Naive thymus-derived CD4-positive, alpha-beta T cell (primary cell): Measurements from ENCODE around the gene KRTDAP. TPM values are rescaled to one million over a fixed set of nuclear protein-coding genes. Genes with fewer than 3 reads are reported as not detected.
A peak's percentile ranks its signal among the peaks of the same experiment; 100 is the strongest.

Experiments
- ATAC-seq: fragments of 150-1000 bp; cut with Tn5 transposase; 2 replicates; pipeline ENCODE4 v1.10.0; 2021; ENCODE audit warnings: mild to moderate bottlenecking, moderate library complexity
- CTCF ChIA-PET: fragments of 350-600 bp; sonication (Branson Sonifier 250); formaldehyde crosslinking; loops from one replicate; lab custom pipeline; 2021; ENCODE audit warnings: antibody characterized with exemption; lab: Charles Lee
- POLR2A ChIA-PET: fragments of 350-600 bp; sonication (Branson Sonifier 250); formaldehyde crosslinking; loops from one replicate; lab custom pipeline; 2021; ENCODE audit warnings: antibody characterized with exemption, inconsistent platforms; lab: Charles Lee
- DNase-seq, 9 donors: peaks; one replicate each; pipeline versions ENCODE4 v3.0.0 to v3.0.0-alpha.2; 2020 to 2022; ENCODE audit warnings: mixed read lengths in 1 of 9
- H3K27ac ChIP-seq: one replicate; pipeline ENCODE4 v1.7.0; 2013; ENCODE audit warnings: mild to moderate bottlenecking, low read depth, low read length, moderate library complexity
- H3K27me3 ChIP-seq, 2 donors: one replicate each; pipeline ENCODE4 v1.7.0; 2013; ENCODE audit warnings: low read length in 2 of 2, mild to moderate bottlenecking in 2 of 2, moderate library complexity in 2 of 2; ENCODE audit not compliant: control insufficient read depth in 2 of 2, insufficient read depth in 2 of 2
- H3K36me3 ChIP-seq, 3 experiments: 1 replicate in 2 of 3; 2 replicates in 1 of 3; pipeline ENCODE4 v1.7.0; 2013; ENCODE audit warnings: low read length in 3 of 3, mild to moderate bottlenecking in 3 of 3, moderate library complexity in 1 of 3; ENCODE audit not compliant: insufficient read depth in 3 of 3, control insufficient read depth in 2 of 3
- H3K4me1 ChIP-seq, 2 donors: one replicate each; pipeline ENCODE4 v1.7.0; 2013; ENCODE audit warnings: low read length in 2 of 2, mild to moderate bottlenecking in 2 of 2, moderate library complexity in 1 of 2; ENCODE audit not compliant: control insufficient read depth in 2 of 2, insufficient read depth in 2 of 2
- H3K4me3 ChIP-seq: 2 replicates; pipeline ENCODE4 v1.7.0; 2013; ENCODE audit warnings: mild to moderate bottlenecking, low read length
- H3K9me3 ChIP-seq, 3 experiments: 1 replicate in 2 of 3; 2 replicates in 1 of 3; pipeline ENCODE4 v1.7.0; 2013; ENCODE audit warnings: low read length in 3 of 3; ENCODE audit not compliant: control insufficient read depth in 2 of 3
- H3K27ac Mint-ChIP-seq, 9 donors: one replicate each; pipeline ENCODE4 v1.8.0; 2020 to 2022; ENCODE audit warnings: mixed read lengths in 9 of 9, mild to moderate bottlenecking in 8 of 9, moderate library complexity in 5 of 9, inconsistent platforms in 2 of 9
- H3K27me3 Mint-ChIP-seq, 5 donors: one replicate each; pipeline ENCODE4 v1.8.0; 2021 to 2022; ENCODE audit warnings: mixed read lengths in 5 of 5, mild to moderate bottlenecking in 1 of 5
- H3K36me3 Mint-ChIP-seq, 5 donors: one replicate each; pipeline ENCODE4 v1.8.0; 2020 to 2022; ENCODE audit warnings: mixed read lengths in 5 of 5, mild to moderate bottlenecking in 3 of 5, inconsistent platforms in 1 of 5
- H3K4me1 Mint-ChIP-seq, 7 donors: one replicate each; pipeline ENCODE4 v1.8.0; 2020 to 2022; ENCODE audit warnings: mixed read lengths in 7 of 7, mild to moderate bottlenecking in 3 of 7, inconsistent platforms in 1 of 7
- H3K4me3 Mint-ChIP-seq, 10 donors: one replicate each; pipeline ENCODE4 v1.8.0; 2020 to 2022; ENCODE audit warnings: mild to moderate bottlenecking in 10 of 10, mixed read lengths in 10 of 10, moderate library complexity in 6 of 10, inconsistent platforms in 2 of 10
- H3K9me3 Mint-ChIP-seq, 11 donors: one replicate each; pipeline ENCODE4 v1.8.0; 2020 to 2022; ENCODE audit warnings: mixed read lengths in 11 of 11, mild to moderate bottlenecking in 4 of 11, inconsistent platforms in 1 of 11, moderate library complexity in 1 of 11
- intact Hi-C, 2 donors: fragments of 100-400 bp; cut with micrococcal nuclease; formaldehyde crosslinking; loops; one replicate each; pipeline ENCODE4 v1.15.1; 2023
- polyA plus RNA-seq, 2 donors: library from polyadenylated mRNA; unstranded; fragments of 300-500 nt; fragmentation: Illumina TruSeq; gene quantifications; one replicate each; pipeline ENCODE4 v1.2.3, GENCODE V29; 2021
- total RNA-seq, 6 experiments: library from RNA in 5 of 6; stranded (reverse) in 5 of 6; gene quantifications; 1 replicate in 5 of 6; 2 replicates in 1 of 6; pipeline ENCODE4 v1.2.3 and lab custom pipeline; 2021 to 2026

The KRTDAP gene
- total and polyA plus RNA-seq, 7 experiments from 2014 or later = not detected

DNA sequence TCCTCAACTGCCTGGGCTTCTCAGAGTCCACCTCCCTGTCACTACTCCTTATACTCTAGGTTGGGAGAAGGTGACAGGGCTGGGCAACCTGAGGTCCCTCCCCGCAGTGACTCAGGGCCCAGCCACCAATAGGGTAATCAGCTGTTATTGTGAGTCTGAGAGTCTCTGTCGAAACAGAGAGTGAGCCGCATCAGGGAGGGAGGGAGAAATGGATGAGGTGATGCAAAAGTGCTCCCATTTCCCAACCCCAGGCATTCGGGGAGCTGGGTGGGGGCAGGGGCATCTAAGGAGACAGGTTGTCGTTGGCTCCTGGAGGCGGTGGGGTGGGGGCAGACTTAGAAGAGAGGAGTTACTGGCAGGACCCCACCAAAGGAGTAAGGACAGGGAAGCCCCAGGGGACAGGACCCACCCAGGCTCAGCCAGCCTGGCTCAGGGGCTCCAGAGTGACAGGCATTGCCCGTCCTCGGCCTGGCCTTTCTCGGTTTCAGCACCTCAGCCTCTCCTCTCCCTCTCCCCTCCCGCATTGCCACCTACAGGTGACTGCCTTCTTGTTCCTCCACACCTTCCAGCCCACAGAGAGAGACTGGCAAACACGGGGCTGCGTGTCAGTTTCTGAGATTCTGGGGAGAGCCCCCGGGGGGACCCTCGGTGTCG lies 23.5 kb upstream of the KRTDAP start, which contains the start of gene DMKN:
Gene DMKN, minus strand, starts transcription at position 22 of the 654 bp plus-strand sequence. CDS start 174 bp downstream, outside the sequence.
- no peak for ATAC-seq
- Histone ChIP-seq H3K27ac (no peak within 1 kb of the TSS), H3K9me3 (no peaks in the 10 kb centered on the region), H3K36me3 (no peaks in the 10 kb centered on the region), H3K27me3 (peaks cover 0 to 4% of the 10 kb centered on the region in 2 donors), H3K4me1 (peaks cover 12 to 17% of the 10 kb centered on the region in 2 donors), H3K4me3 (no peak within 1 kb of the TSS)
- H3K36me3 Mint-ChIP-seq = no peaks in the 10 kb centered on the region
- H3K9me3 Mint-ChIP-seq = no peaks in the 10 kb centered on the region
- no peak within 1 kb of the TSS for H3K27ac Mint-ChIP-seq
- intact Hi-C loops = no loop called here
- CTCF ChIA-PET = no interaction called here
- POLR2A ChIA-PET = no interaction called here
- peaks cover 9 to 18% (median 14%) of the 10 kb centered on the region in 7 donors for H3K4me1 Mint-ChIP-seq
- no peak for DNase-seq
- H3K27me3 Mint-ChIP-seq = peaks cover 0 to 52% (median 22%) of the 10 kb centered on the region in 5 donors
- no peak within 1 kb of the TSS for H3K4me3 Mint-ChIP-seq

- no peaks in the 10 kb centered on the region for H3K9me3 Mint-ChIP-seq
- no peak overlapping the region for H3K4me3 Mint-ChIP-seq
- DNase-seq (no peak), ATAC-seq (no peak)
- H3K27ac Mint-ChIP-seq = no peak overlapping the region
- POLR2A ChIA-PET = no interaction called here
- peaks cover 9 to 21% (median 15%) of the 10 kb centered on the region in 7 donors for H3K4me1 Mint-ChIP-seq
- H3K9me3 ChIP-seq = no peaks in the 10 kb centered on the region
- peaks cover 12 to 17% of the 10 kb centered on the region in 2 donors for H3K4me1 ChIP-seq
- peaks cover 0 to 4% of the 10 kb centered on the region in 2 donors for H3K27me3 ChIP-seq
- H3K36me3 ChIP-seq = no peaks in the 10 kb centered on the region
- H3K27ac ChIP-seq = no peak overlapping the region
- no peaks in the 10 kb centered on the region for H3K36me3 Mint-ChIP-seq
- CTCF ChIA-PET = no interaction called here
- H3K27me3 Mint-ChIP-seq = peaks cover 0 to 56% (median 22%) of the 10 kb centered on the region in 5 donors
- no peak overlapping the region for H3K4me3 ChIP-seq
- intact Hi-C loops = no loop called here
These were observed 22.8 kb upstream of the KRTDAP start for GRCh38 chr19:35512831-35513627.

- peaks cover 9 to 21% (median 15%) of the 10 kb centered on the region in 7 donors for H3K4me1 Mint-ChIP-seq
- H3K27ac ChIP-seq = no peak overlapping the region
- no peaks in the 10 kb centered on the region for H3K9me3 Mint-ChIP-seq
- H3K27me3 ChIP-seq = peaks cover 0 to 4% of the 10 kb centered on the region in 2 donors
- ATAC-seq (no peak), DNase-seq (no peak)
- H3K4me3 ChIP-seq = no peak overlapping the region
- CTCF ChIA-PET = interaction anchor here (0.5 to 2.0 kb wide), 5 partner anchors 9 to 191 kb away, joined by 4 to 7 read pairs (median 6); no protein-coding TSS in a partner anchor
- H3K4me1 ChIP-seq = peaks cover 12 to 17% of the 10 kb centered on the region in 2 donors
- no peak overlapping the region for H3K27ac Mint-ChIP-seq
- no peaks in the 10 kb centered on the region for H3K36me3 ChIP-seq
- H3K27me3 Mint-ChIP-seq = peaks cover 0 to 64% (median 14%) of the 10 kb centered on the region in 5 donors
- no peaks in the 10 kb centered on the region for H3K36me3 Mint-ChIP-seq
- POLR2A ChIA-PET = no interaction called here
- intact Hi-C loops = no loop called here
- no peaks in the 10 kb centered on the region for H3K9me3 ChIP-seq
- H3K4me3 Mint-ChIP-seq = peak overlapping the region in 1 of 10 donors; percentile 25
These were observed 21.1 kb upstream of the KRTDAP start for GRCh38 chr19:35511337-35511736.

DNA sequence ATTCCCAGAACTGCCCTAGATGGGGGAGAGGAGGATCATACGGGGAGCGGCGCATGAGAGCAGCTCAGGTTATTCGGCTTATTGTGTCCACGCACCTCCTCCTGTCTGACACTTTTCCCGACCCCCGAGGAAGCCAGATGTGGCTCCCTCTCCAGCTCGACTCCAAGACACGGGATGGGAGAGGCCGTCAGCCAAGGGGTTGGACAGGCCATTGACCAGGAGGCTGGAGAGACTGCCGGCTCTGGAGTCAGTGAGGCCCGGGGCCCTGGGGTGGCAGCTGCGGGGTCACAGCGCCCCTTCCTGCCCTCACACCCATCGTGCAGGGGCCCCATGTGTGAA lies 20.3 kb upstream of the KRTDAP start:
- ATAC-seq = no peak
- intact Hi-C loops = loop anchor here (1.0 kb wide), 2 partner anchors 82 to 207 kb away; no protein-coding TSS in a partner anchor
- Histone ChIP-seq H3K4me3 (peak overlapping the region; percentile 53), H3K27me3 (peaks cover 0 to 4% of the 10 kb centered on the region in 2 donors), H3K4me1 (peaks cover 12 to 17% of the 10 kb centered on the region in 2 donors), H3K9me3 (no peaks in the 10 kb centered on the region), H3K36me3 (no peaks in the 10 kb centered on the region), H3K27ac (no peak overlapping the region)
- no peak for DNase-seq
- H3K27ac Mint-ChIP-seq = no peak overlapping the region
- no peaks in the 10 kb centered on the region for H3K36me3 Mint-ChIP-seq
- peaks cover 0 to 65% (median 14%) of the 10 kb centered on the region in 5 donors for H3K27me3 Mint-ChIP-seq
- no peaks in the 10 kb centered on the region for H3K9me3 Mint-ChIP-seq
- POLR2A ChIA-PET = interaction anchor here (0.6 kb wide), 1 partner anchor 140 kb away, joined by 5 read pairs; no protein-coding TSS in a partner anchor
- H3K4me3 Mint-ChIP-seq = peak overlapping the region in 8 of 10 donors; percentile 28 to 84 (median 76)
- H3K4me1 Mint-ChIP-seq = peaks cover 9 to 21% (median 14%) of the 10 kb centered on the region in 7 donors
- CTCF ChIA-PET = interaction anchor here (0.5 to 2.0 kb wide), 8 partner anchors 10 to 308 kb away, joined by 3 to 7 read pairs (median 4); no protein-coding TSS in a partner anchor

DNA sequence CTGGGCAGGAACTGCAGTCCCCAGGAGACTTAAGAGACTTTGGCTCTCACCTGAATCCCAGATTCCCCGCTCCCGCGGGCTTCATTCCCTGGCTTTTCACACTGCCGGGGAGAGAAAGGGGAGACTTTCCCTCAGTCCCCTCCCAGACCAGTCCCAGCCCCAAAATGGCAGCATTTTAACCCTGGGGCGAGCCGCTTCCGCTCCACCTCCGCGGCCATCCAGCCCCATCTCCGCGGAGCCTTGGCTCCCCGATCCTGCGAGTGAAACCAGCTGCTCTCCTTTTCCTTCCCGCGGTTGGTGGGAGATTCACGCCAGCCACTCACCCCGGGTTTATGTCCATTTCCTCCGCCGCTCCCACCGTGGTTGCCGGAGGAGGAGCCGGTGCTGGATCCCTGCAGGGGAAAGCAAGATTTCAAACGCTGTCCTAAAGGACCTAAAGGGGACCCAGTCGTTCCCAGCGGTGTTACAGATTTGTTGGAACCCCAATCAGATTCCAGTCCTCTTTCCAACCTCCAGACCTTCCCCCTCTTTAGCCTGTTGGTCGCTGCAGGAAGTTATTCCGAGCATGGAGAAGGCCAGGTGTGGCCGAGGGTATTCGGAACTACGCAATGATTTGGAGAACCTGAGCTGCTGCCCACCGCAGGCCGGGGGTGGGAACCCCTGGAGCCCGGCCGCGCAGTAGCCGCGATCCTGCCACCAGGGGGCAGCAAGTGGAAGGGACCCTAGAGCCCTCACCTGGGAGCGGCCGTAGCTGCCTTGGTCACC lies 19.8 kb upstream of the KRTDAP start:
- peak overlapping the region in 3 of 9 donors; percentile 20 to 61 (median 46) for H3K27ac Mint-ChIP-seq
- no peaks in the 10 kb centered on the region for H3K9me3 Mint-ChIP-seq
- Histone ChIP-seq H3K36me3 (no peaks in the 10 kb centered on the region), H3K27me3 (peaks cover 0 to 4% of the 10 kb centered on the region in 2 donors), H3K9me3 (no peaks in the 10 kb centered on the region), H3K4me1 (peaks cover 12 to 17% of the 10 kb centered on the region in 2 donors), H3K4me3 (peak overlapping the region; percentile 53), H3K27ac (no peak overlapping the region)
- peak; percentile 83 for ATAC-seq
- DNase-seq = peak; percentile 34 to 80 (median 58)
- H3K4me1 Mint-ChIP-seq = peaks cover 9 to 21% (median 14%) of the 10 kb centered on the region in 7 donors
- H3K27me3 Mint-ChIP-seq = peaks cover 0 to 70% (median 14%) of the 10 kb centered on the region in 5 donors
- CTCF ChIA-PET = interaction anchor here (0.5 to 2.0 kb wide), 9 partner anchors 10 to 309 kb away, joined by 3 to 7 read pairs (median 4); no protein-coding TSS in a partner anchor
- POLR2A ChIA-PET = interaction anchor here (0.6 kb wide), 1 partner anchor 140 kb away, joined by 5 read pairs; no protein-coding TSS in a partner anchor
- H3K36me3 Mint-ChIP-seq = no peaks in the 10 kb centered on the region
- intact Hi-C loops = loop anchor here (1.0 kb wide), 2 partner anchors 82 to 207 kb away; no protein-coding TSS in a partner anchor
- H3K4me3 Mint-ChIP-seq = peak overlapping the region; percentile 28 to 84 (median 76)
